GM18511 (cell line): ENCODE data around the gene FMN1.

Experiments used
- ATAC-seq: cut with Tn5 transposase; IDR thresholded peaks from one replicate; pipeline ENCODE4 v1.9.1; 2021; ENCODE audit warnings: mild to moderate bottlenecking, moderate library complexity; ENCODE audit not compliant: unreplicated experiment

The FMN1 gene

DNA sequence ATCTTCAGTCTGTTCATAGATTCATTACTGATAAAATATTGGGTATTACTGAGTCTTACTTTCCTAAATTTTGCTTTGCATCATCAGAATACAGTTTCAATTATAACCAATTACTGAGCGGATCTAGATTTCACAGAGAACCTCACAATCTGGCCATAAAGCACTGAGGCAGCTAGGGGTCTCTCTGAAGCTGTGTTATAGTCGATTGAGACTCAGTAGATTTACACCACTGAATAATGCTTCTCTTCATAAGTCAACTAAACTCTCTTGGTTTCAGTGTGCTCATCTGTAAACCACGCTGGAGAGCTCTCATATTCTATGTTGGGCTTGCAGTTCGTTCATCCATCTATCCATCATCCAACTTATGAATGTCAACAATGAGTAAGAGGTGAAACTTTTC, 296.1 kb downstream of the FMN1 start:
- no peak for ATAC-seq

DNA sequence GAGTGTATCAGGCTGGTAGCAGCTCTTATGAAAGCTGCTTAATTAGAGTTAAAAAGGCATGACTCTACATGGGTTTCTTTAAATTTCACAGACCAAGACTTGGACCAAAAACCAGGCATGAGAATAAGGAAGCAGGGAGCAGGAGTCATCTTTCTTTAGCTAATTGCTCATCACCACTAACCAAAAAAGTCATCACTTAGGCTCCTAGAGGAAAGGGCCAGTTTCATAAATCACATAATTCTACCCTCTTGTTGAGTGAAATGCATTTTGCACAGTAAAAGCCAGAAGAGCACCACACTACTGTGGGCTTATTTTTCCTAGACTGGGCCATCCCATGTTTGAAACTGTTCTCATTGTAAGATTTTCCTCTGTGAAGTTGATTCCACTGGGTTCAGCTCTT, 301.1 kb downstream of the FMN1 start:
- no peak for ATAC-seq

DNA sequence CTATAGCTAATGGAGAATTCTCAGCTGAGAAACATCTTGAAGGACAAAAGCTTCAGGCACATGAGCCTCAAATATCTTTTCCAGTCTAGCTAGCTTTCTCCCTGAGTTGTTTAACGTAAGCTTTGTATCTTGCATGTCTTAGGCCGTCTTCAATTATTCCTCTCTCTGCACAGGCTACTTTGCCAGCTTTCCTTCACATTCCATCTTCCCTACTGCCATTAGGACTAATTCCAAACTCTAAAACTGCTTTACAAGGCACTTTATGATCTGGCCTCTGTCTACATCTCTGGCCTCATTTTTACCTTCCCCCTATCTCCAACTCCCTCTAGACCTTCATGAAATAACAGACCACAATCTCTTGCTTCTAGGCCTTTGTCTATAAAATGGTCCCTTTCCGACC, 305.3 kb downstream of the FMN1 start:
- no peak for ATAC-seq

DNA sequence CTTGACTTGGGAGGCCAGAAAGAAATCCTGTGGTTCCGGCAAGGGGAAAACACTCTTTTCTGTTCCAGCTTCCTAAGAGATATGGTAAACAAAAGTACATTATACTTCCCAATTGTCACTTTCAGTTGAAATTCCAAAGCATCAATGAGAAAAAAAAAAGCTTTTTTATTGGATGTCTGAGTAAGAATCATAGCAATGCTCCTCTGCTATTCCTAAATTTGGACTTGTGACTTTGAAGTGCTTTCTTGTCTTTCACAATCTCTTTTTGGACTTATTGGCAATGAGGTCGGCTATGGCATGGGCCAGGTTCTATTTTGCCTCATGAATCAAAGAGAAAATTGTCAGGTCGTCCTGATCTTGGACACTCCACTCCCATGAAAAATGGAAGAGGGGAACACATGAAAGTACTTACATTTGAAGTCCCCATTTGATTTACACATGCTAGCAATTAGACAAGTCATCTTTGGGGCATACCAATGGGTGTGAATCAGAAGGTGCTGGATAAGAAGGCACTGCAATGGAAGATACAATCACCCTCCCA, 306.2 kb downstream of the FMN1 start:
- ATAC-seq: no peak

DNA sequence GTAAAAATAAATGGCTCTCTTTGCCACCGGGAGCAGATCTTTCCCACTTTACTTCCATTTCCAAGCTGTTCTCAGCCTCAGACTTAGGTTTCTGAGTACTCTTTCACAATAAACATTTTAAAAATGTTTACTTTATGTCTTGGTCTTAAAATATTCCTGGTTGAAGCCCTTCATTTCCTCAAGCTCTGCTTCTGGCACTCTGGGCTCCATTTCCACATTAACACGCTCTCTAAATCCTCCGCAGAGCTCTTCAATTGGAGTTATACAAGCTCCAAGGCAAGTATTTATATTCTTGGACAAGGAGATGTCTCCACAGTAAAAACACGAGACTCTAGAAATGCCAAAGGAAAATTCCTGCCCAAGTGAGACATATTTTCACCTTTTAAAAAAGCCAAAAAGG, 307.4 kb downstream of the FMN1 start:
- no peak for ATAC-seq

DNA sequence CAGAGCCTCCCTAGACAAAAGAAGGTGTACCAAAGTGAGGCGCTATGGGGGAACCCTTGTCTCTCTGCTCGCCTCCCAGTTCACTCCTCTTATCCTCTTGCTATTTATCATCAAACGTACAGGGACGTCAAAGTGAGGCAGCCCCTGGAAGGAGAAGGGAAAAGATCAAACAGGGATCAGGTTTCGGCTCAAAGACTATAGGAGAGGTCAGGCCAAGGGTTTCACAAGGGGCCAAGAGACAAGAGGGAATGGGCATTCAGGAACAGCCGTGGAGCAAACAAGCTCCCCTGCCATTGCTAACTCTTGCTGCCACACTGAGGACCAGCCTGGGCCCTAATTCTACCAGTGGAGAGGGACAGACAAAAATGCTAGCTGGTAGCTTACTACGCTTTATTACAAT, 308.1 kb downstream of the FMN1 start:
- ATAC-seq: no peak

DNA sequence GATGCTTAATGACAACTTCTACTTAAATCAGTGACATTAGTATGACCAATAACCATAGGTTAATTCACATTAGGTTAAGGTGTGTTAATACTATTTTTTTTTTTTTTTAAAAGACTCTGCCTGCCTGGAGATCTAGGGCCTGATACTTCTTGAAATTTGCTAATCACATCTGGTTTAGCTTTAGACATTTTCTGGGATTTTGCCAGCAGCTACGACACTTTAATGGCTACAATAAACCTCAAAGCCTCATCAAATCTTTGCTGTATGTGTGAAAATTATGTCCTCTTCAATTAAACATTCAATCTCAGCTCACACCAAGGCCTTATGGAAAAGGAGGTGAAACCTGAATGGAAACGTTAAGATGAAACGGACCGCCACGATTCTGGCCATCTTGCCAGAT, 308.8 kb downstream of the FMN1 start:
- no peak for ATAC-seq

DNA sequence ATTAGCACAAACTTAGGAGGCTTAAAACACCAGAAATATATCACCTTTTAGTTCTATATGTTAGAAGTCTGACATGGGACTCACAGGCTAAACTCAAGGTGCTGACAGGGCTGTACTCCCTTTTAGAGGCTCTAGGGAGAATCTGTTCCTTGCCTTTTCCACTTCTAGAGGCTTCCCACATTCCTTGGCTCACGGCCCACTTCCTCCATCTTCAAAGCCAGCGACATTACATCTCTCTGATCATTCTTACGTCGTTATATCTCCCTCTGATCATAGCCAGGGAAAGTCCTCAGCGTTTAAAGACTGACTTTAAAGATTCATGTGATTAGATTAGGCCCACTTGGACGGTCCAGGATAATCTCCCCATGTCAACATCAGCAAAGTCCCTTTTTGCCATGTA, 310.4 kb downstream of the FMN1 start:
- no peak for ATAC-seq

DNA sequence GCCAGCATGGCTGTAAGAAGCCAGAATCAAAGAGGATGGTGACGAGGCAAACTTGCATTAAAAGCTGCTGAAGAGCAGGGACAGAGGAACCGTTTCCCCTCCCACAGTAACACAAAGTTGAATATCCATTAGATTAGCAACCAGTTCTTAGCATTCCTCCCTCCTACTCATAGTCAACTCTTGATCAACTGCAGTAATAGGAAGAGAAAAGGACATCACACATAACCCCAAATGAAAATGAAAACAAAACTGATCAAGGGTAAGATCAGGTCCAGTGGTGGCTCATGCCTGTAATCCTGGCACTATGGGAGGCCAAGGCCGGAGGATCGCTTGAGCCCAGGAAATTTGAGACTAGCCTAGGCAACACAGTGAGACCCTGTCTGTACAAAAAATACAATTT, 311.6 kb downstream of the FMN1 start:
- no peak for ATAC-seq

DNA sequence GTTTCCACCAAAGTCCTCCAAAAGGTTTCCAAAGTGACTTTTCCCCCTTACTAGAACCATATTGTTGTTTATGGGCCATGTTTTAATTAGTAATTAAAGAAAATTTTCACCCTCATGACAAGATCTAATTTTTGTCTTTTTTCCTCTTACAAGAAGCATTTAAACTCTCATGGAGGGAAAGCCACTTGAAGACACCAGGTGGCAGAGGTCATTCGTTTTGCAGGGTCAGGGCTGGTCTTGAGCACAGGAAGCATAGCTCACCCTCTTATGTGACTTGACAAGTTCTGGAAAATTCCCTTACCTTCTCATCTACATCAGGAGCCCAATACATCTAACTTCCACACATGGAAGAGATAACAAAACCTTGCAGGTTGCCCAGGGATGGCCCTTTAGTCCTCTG, 313.0 kb downstream of the FMN1 start:
- ATAC-seq: no peak

DNA sequence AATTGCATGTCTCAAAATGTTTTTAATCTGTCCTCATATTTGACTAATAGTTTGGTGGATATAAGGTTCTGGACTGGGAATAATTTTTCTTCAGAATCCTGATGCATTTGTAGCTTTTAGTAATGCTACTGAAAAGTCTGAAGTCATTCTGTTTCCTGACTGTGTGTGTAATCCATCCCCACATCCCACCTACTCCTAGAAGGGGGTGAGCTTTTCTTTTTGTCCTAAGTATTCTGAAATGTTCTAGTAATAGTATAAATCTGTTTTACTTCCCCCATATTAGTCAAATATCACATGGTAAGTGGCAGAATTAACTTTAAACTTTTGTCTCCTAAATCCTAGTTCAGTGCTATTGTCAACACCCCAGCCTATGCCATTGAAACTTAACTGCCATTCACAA, 313.9 kb downstream of the FMN1 start:
- no peak for ATAC-seq

DNA sequence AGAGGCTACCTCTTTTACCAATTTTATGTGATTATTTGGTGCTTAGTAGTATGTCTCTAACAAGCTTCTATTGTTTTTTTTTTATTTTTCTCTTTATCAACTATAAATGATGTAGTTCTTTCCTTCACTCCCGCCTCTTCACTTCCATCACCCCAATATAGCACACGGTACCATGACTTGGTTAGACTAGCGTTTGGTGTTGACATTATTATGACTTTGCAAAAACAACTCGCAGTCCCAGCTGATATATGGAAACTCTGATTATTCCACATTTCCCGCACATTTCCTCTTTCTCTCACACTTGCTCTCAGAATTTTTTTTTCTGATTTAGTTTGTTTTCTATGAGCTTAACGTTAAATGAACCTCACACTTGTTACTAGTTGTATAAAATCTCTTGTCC, 314.5 kb downstream of the FMN1 start:
- ATAC-seq: no peak

DNA sequence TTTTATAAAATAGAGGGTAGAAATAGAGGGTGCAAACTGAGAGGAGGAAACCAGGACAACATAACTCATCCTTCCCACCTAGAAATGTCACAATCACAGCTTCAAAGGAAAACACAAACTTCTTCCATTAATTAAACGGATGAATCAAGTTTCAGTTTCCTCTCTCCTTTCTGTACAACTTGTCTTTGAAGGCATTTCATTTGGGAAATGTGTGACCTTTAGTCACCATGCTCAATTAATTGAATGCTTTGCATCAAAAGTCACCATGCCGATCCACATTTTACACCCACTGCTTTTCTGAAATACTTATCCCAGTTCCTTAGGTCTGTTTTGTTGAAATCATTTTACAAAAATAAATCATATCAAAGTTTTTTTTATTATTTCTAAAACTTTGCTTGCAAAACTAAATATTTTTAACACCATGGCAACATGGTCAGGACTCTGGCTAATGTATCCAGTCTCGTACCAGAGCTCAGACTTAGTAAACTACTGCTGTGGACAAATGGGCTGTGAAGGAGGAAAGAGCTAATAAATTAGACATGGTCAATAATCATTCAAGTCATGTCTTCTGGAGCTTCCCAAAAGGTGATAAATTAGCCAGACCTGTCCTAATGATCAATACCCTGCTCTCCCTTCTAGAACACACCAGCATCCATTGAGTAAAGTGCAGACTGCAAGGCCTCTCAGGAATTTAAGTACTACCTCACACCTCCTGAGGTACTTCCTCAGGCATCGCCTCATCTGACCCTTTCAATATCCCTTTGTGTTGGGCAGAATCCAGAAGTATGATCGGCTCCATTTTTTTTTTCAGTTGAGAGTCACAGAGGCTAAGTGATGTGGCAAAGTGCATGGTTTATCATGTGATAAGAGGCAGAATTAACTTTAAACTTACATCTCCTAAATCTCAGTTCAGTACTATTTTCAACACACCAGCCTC, 315.4 kb downstream of the FMN1 start:
- ATAC-seq: no peak

DNA sequence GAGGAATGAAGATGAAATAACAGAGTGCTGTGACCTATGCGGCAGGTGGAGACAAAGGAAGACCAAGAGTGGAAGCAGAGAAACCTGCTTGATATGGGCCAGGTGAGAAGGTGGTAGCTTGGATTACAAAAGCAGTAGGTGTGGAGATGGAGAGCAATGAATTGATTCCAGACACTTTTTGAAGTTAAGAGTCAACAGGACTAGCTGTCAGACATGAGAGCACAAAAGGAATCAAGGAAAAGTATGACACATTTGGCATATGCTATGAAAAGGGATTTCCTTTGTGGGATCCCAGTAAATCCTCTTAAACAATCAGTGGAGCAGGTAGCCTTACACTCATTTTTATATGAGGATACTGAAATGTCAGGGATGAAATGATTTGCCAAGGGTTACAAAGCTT, 316.2 kb downstream of the FMN1 start:
- ATAC-seq: no peak

DNA sequence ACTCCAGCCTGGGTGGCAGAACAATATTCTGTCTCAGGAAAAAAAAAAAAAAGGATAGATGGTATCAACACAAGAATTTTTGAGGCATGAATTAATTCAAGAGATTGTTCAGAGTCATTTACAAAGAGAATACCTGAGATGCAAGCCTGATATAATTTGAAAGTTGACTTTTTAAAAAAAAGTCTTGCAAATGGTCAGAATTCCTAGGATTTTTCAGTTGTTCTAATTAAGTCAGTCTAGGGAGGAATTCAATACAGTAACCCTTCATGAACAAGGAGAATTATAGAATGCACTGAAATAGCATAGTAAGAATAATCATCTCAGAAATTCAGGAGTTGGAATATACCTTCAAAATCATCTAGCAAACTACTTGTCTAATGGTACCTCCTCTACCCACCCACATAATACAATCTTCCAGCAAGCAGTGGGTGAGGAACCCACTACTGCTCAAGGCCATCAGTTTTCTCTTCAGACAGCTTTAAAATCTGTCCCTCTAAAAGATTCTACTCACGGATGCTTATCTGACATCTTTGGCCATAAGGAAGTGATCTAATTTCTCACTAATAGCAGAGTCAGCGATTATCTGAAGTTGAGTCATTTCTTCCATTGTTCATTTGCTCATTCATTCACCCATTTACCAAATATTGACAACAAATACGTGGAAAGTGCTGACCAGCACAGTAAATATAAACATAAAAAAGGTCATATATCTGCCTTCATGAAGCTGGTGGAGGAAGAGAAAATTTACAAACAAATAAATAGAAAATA, 317.1 kb downstream of the FMN1 start:
- ATAC-seq: no peak

DNA sequence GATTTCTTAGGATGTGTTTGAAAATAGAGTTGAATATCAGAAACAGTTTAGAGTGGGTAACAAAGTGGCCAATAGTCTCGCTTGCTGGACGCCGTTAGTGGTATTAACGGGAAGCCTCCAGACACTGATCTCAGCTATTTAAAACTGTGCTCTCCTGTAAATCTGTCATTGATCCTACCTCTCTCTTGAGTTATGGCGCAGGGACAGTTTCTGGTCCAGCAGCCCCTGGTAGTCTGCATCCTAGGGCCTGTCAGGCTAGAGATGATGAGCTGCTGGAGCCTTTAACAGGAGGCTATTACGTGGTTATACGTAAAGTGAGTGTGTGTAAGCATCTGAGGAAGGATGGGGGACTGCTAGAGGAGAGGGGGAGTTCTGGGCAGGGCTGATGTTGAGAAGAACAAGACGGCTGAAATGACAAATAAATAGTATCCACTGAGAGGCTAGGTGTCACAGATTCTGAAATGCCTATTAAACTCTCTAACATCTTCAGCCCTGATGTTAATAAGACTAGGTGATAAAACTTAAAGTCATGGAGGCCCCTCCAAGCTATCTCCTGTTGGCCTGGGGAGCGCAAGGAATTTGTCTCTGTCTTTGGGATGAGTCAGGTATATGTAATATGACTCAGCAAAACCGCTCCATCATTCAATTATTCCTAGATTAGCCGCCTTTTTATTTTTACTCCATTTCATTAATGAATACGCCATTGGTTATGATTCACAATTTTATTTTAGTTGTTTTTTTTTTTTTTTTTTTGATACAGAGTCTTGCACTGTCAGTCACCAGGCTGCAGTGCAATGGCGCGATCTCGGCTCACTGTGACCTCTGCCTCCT, 321.0 kb downstream of the FMN1 start:
- no peak for ATAC-seq

DNA sequence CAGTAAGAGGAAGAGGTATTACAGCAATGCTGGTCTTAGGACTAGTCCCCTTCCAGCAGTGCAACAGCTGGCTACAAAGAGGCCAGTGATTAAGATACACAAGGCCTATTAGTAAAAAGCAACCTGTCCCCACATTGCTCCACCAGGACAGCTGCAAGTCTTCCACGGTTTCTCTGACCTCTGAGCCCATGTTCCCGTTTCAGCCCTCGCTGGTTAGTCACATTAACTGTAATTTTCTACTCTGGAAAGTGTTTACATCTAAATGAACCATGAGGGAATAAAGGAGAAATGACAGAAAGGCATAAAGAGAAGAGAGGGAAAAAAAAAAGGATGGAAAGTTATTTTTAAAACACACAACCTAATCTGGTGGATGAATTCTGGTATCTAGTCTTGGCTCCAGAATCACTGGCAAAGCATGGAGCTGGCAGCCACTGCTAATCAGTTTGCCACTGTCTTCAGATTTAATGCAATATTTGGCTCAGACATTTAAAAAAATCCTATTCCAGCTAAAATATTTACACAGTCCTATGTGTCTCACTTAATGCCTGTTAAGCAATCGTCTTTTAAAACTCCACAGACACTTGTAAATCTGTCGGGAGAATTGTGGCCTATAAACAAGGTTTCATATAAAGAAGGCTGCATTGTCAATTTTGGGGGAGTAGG, 321.8 kb downstream of the FMN1 start:
- ATAC-seq: no peak

DNA sequence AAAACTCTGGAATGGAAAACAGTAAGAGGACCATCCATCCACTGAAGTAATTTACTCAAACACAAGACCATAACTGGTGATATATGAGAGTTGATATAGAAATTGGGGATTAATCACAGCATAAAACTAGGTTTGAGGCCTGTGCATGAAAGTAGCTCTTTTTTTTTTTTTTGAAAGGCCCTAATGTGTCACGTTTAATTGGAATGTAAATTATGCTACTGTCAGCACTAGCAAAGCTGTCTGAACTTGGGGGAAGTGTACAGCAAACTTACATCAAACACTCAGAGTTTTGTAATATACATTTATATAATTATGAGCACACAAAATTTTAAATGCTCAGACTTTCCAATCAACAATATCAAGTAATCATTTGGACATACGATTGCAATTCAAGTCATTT, 322.6 kb downstream of the FMN1 start:
- no peak for ATAC-seq

DNA sequence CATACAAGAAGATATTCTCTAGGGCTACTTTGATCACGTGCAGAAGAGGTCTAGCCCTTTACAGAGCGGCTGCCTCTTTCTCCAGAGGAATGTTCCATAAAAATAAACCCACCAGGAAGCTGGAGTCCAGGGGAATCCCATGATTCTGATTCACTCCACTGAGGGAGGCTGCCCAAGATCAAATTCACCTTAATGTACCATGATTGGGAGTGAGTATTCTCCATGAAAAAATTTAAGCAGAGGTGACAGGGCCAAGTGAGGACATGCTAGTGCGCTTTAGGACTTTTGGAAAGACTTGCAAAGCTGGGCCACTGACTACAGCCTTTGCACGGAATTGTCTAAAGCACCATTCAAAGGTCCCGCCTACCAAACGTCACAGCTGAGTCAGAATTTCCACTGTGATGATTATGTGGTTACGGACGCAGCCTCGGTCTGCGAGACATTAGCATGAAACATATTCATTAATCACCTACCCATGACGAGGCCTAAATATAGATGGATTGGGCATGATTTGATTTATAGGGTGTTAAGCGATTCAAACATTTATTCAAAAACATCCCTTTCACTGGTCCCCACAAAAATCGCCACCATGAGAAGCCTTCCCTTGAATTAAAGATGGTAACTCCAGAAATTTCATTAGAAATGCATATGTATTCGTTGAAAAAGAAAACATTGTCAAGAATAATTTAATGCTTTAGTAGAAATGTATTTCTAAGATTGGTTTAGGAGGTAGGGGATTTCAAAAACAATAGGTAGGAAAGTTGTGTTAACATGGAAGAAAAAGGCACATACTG, 324.1 kb downstream of the FMN1 start:
- ATAC-seq: peak; percentile 87

DNA sequence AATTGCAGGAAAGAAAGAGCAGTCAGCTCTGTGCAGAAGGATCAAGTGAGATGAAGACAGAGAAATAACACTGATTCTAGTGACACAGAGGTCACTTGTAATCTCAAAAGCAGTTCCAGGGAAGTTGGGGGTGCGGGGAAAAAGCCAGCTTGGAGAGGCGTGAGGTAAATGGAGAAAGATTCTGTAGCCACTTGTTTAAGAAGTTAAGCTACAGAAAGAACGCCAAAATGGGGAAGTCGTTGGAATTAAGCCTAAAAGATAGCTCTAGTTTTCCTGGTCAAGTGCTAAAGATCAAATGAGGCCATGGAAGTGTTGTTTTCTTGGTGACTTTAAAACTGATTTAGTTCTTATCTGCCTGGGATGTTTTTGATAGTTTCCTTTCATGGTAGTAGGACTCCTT, 324.7 kb downstream of the FMN1 start:
- no peak for ATAC-seq
